Activated CD4-positive, alpha-beta memory T cell treated with anti-CD3 and anti-CD28 coated beads, Interleukin-2, amount 10 ng/mL, durations not matched to agents 7 days and 5 days (primary cell): ENCODE results near the gene ZNF385D. TPM values are rescaled to one million over a fixed set of nuclear protein-coding genes. Genes with fewer than 3 reads are reported as not detected.
"Not testable (repeated sequence)": the region's sequence is repeated elsewhere in the genome, so short reads cannot be mapped to it uniquely, and the experiment has no call there.

Source experiments
- CTCF ChIA-PET: fragments of 350-600 bp; sonication (Branson Sonifier 250); formaldehyde crosslinking; loops from one replicate; lab custom pipeline; 2021; ENCODE audit warnings: antibody characterized with exemption, inconsistent platforms; lab: Charles Lee
- POLR2A ChIA-PET: fragments of 350-600 bp; sonication (Branson Sonifier 250); formaldehyde crosslinking; loops from one replicate; lab custom pipeline; 2021; ENCODE audit warnings: antibody characterized with exemption; lab: Charles Lee
- DNase-seq: peaks from one replicate; pipeline ENCODE4 v3.0.0-alpha.2; 2020
- H3K27ac Mint-ChIP-seq: one replicate; pipeline ENCODE4 v1.8.0; 2021; ENCODE audit warnings: mild to moderate bottlenecking, mixed read lengths
- H3K27me3 Mint-ChIP-seq: one replicate; pipeline ENCODE4 v1.8.0; 2021; ENCODE audit warnings: mixed read lengths
- H3K36me3 Mint-ChIP-seq: one replicate; pipeline ENCODE4 v1.8.0; 2021; ENCODE audit warnings: low read depth, mixed read lengths
- H3K4me1 Mint-ChIP-seq: one replicate; pipeline ENCODE4 v1.8.0; 2021; ENCODE audit warnings: mixed read lengths
- H3K4me3 Mint-ChIP-seq: one replicate; pipeline ENCODE4 v1.8.0; 2021; ENCODE audit warnings: mild to moderate bottlenecking, mixed read lengths
- H3K9me3 Mint-ChIP-seq: one replicate; pipeline ENCODE4 v1.8.0; 2021; ENCODE audit warnings: mixed read lengths
- total RNA-seq, 2 experiments: library from RNA; stranded (reverse); gene quantifications; one replicate each; pipeline ENCODE4 v1.2.3, GENCODE V29; 2021

Gene ZNF385D
- total RNA-seq, 2 experiments from 2014 or later, result not detected

- no peak for DNase-seq
- H3K9me3 Mint-ChIP-seq, result peaks cover 8% of the 10 kb centered on the region
- no peaks in the 10 kb centered on the region for H3K4me1 Mint-ChIP-seq
- no peaks in the 10 kb centered on the region for H3K36me3 Mint-ChIP-seq
- H3K27ac Mint-ChIP-seq, result no peak overlapping the region
- H3K27me3 Mint-ChIP-seq, result no peaks in the 10 kb centered on the region
- CTCF ChIA-PET, result no interaction called here
- H3K4me3 Mint-ChIP-seq, result no peak overlapping the region
- POLR2A ChIA-PET, result no interaction called here
Observed at GRCh38 chr3:21417991-21418390, 333.0 kb downstream of the ZNF385D start.

- no peaks in the 10 kb centered on the region for H3K27me3 Mint-ChIP-seq
- peaks cover 8% of the 10 kb centered on the region for H3K9me3 Mint-ChIP-seq
- no peak overlapping the region for H3K4me3 Mint-ChIP-seq
- H3K36me3 Mint-ChIP-seq, result no peaks in the 10 kb centered on the region
- H3K27ac Mint-ChIP-seq, result no peak overlapping the region
- ChIA-PET POLR2A (no interaction called here), CTCF (no interaction called here)
- H3K4me1 Mint-ChIP-seq, result no peaks in the 10 kb centered on the region
- no peak for DNase-seq
Observed at GRCh38 chr3:21414506-21414905, 336.5 kb downstream of the ZNF385D start.

- H3K36me3 Mint-ChIP-seq, result no peaks in the 10 kb centered on the region
- H3K27me3 Mint-ChIP-seq, result no peaks in the 10 kb centered on the region
- DNase-seq, result no peak
- CTCF ChIA-PET, result no interaction called here
- no peak overlapping the region for H3K27ac Mint-ChIP-seq
- H3K9me3 Mint-ChIP-seq, result peaks cover 7% of the 10 kb centered on the region
- POLR2A ChIA-PET, result no interaction called here
- no peak overlapping the region for H3K4me3 Mint-ChIP-seq
- no peaks in the 10 kb centered on the region for H3K4me1 Mint-ChIP-seq
Observed at GRCh38 chr3:21411058-21411457, 340.0 kb downstream of the ZNF385D start.

GRCh38 chr3:21409401-21409800, 341.6 kb downstream of the ZNF385D start:
- no peak overlapping the region for H3K4me3 Mint-ChIP-seq
- ChIA-PET POLR2A (no interaction called here), CTCF (no interaction called here)
- no peak overlapping the region for H3K27ac Mint-ChIP-seq
- H3K36me3 Mint-ChIP-seq, result no peaks in the 10 kb centered on the region
- DNase-seq, result no peak
- H3K4me1 Mint-ChIP-seq, result no peaks in the 10 kb centered on the region
- no peaks in the 10 kb centered on the region for H3K27me3 Mint-ChIP-seq
- H3K9me3 Mint-ChIP-seq, result peaks cover 10% of the 10 kb centered on the region

GRCh38 chr3:21407743-21408142, 343.3 kb downstream of the ZNF385D start:
- no peak for DNase-seq
- Mint-ChIP-seq H3K27ac (no peak overlapping the region), H3K9me3 (peaks cover 14% of the 10 kb centered on the region), H3K4me3 (no peak overlapping the region), H3K27me3 (no peaks in the 10 kb centered on the region), H3K4me1 (no peaks in the 10 kb centered on the region), H3K36me3 (no peaks in the 10 kb centered on the region)
- ChIA-PET CTCF (no interaction called here), POLR2A (no interaction called here)

GRCh38 chr3:21405671-21406667, 345.0 kb downstream of the ZNF385D start:
- Mint-ChIP-seq H3K27me3 (no peaks in the 10 kb centered on the region), H3K27ac (no peak overlapping the region), H3K9me3 (peaks cover 17% of the 10 kb centered on the region), H3K4me3 (no peak overlapping the region), H3K36me3 (no peaks in the 10 kb centered on the region), H3K4me1 (no peaks in the 10 kb centered on the region)
- POLR2A ChIA-PET, result no interaction called here
- DNase-seq, result no peak
- CTCF ChIA-PET, result no interaction called here

- H3K4me1 Mint-ChIP-seq, result no peaks in the 10 kb centered on the region
- no peaks in the 10 kb centered on the region for H3K27me3 Mint-ChIP-seq
- ChIA-PET POLR2A (no interaction called here), CTCF (no interaction called here)
- no peak for DNase-seq
- H3K27ac Mint-ChIP-seq, result no peak overlapping the region
- no peak overlapping the region for H3K4me3 Mint-ChIP-seq
- H3K36me3 Mint-ChIP-seq, result no peaks in the 10 kb centered on the region
- H3K9me3 Mint-ChIP-seq, result peaks cover 3% of the 10 kb centered on the region
Observed at GRCh38 chr3:21398461-21398860, 352.5 kb downstream of the ZNF385D start.

GRCh38 chr3:21393683-21394311, 357.2 kb downstream of the ZNF385D start:
- no peak for DNase-seq
- no peak overlapping the region for H3K4me3 Mint-ChIP-seq
- ChIA-PET CTCF (no interaction called here), POLR2A (no interaction called here)
- H3K4me1 Mint-ChIP-seq, result no peaks in the 10 kb centered on the region
- no peaks in the 10 kb centered on the region for H3K27me3 Mint-ChIP-seq
- no peak overlapping the region for H3K27ac Mint-ChIP-seq
- no peaks in the 10 kb centered on the region for H3K36me3 Mint-ChIP-seq
- peaks cover 5% of the 10 kb centered on the region for H3K9me3 Mint-ChIP-seq

GRCh38 chr3:21392526-21392925, 358.5 kb downstream of the ZNF385D start:
- ChIA-PET POLR2A (no interaction called here), CTCF (no interaction called here)
- Mint-ChIP-seq H3K4me1 (no peaks in the 10 kb centered on the region), H3K27me3 (no peaks in the 10 kb centered on the region), H3K36me3 (no peaks in the 10 kb centered on the region), H3K27ac (no peak overlapping the region), H3K4me3 (no peak overlapping the region), H3K9me3 (peaks cover 5% of the 10 kb centered on the region)
- no peak for DNase-seq

- CTCF ChIA-PET, result no interaction called here
- H3K36me3 Mint-ChIP-seq, result no peaks in the 10 kb centered on the region
- no peaks in the 10 kb centered on the region for H3K27me3 Mint-ChIP-seq
- no peaks in the 10 kb centered on the region for H3K4me1 Mint-ChIP-seq
- no peak for DNase-seq
- no peak overlapping the region for H3K27ac Mint-ChIP-seq
- no peak overlapping the region for H3K4me3 Mint-ChIP-seq
- H3K9me3 Mint-ChIP-seq, result peaks cover 5% of the 10 kb centered on the region
- POLR2A ChIA-PET, result no interaction called here
Observed at GRCh38 chr3:21390856-21391255, 360.2 kb downstream of the ZNF385D start.

- peaks cover 5% of the 10 kb centered on the region for H3K9me3 Mint-ChIP-seq
- ChIA-PET CTCF (no interaction called here), POLR2A (no interaction called here)
- H3K27me3 Mint-ChIP-seq, result no peaks in the 10 kb centered on the region
- DNase-seq, result no peak
- H3K27ac Mint-ChIP-seq, result no peak overlapping the region
- no peaks in the 10 kb centered on the region for H3K4me1 Mint-ChIP-seq
- H3K36me3 Mint-ChIP-seq, result no peaks in the 10 kb centered on the region
- no peak overlapping the region for H3K4me3 Mint-ChIP-seq
Observed at GRCh38 chr3:21390136-21390535, 360.9 kb downstream of the ZNF385D start.

GRCh38 chr3:21387142-21387826, 363.7 kb downstream of the ZNF385D start:
- CTCF ChIA-PET, POLR2A ChIA-PET, H3K36me3 Mint-ChIP-seq, DNase-seq, H3K27ac Mint-ChIP-seq, H3K4me3 Mint-ChIP-seq, H3K4me1 Mint-ChIP-seq, H3K27me3 Mint-ChIP-seq: not testable (repeated sequence)
- peaks cover 10% of the 10 kb centered on the region for H3K9me3 Mint-ChIP-seq

- H3K9me3 Mint-ChIP-seq, H3K27ac Mint-ChIP-seq, H3K4me1 Mint-ChIP-seq, CTCF ChIA-PET, H3K4me3 Mint-ChIP-seq, DNase-seq, H3K36me3 Mint-ChIP-seq, H3K27me3 Mint-ChIP-seq, POLR2A ChIA-PET: not testable (repeated sequence)
Observed at GRCh38 chr3:21378036-21378435, 373.0 kb downstream of the ZNF385D start.
